ENCODE results near the gene ESYT1. TPM values are rescaled to one million over a fixed set of nuclear protein-coding genes. Genes with fewer than 3 reads are reported as not detected.

Gene ESYT1
- total and polyA plus RNA-seq, 10 of the 15 experiments (the other 5 are each of a cell fraction or from before 2014, with no cell fraction given) = 47.5 to 120 (median 87.1) TPM

DNA sequence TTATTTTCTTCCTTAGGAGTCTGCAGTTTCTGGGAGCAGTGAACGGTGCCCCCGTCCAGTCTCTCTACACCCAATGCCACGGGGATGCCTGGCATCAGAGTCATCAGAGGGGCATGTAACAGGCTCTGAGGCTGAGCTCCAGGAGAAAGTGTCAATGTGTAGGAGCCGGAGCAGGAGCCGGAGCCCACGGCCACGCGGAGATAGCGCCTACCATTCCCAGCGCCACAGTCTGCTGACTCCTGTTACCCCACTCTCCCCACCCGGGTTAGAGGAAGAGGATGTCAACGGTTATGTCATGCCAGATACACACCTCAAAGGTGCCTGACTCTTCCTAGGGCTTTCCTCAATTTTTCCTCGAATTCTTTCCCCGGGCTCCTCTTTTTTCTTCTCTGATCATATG is 27.0 kb upstream of the ESYT1 start:
- ATAC-seq (no peak), DNase-seq (ENCODE audit: low read depth, low spot score) (no peak), FAIRE-seq (no peak)
- no peak overlapping the region for H3K4me2 ChIP-seq (ENCODE audit: control insufficient read depth, insufficient read depth)
- intact Hi-C loops (cut with micrococcal nuclease; ENCODE audit: unreplicated experiment) = loop anchor here (5.0 kb wide), 1 partner anchor 274 kb away; the partner anchor contains the start of gene DNAJC14
- ChIA-PET SMC1A (ENCODE audit: uncharacterized antibody, unreplicated experiment) (no interaction called here), CTCF (interaction anchor here (0.6 to 1.0 kb wide), 2 partner anchors 258 to 445 kb away, joined by 3 read pairs; no protein-coding TSS in a partner anchor), RAD21 (ENCODE audit: unreplicated experiment) (interaction anchor here (0.7 kb wide), 1 partner anchor 303 kb away, joined by 3 read pairs; no protein-coding TSS in a partner anchor), POLR2A (interaction anchor here (0.6 kb wide), 2 partner anchors 16 to 274 kb away, joined by 3 read pairs; partner anchors contain the start of gene RPL41)
- H3K27ac ChIP-seq (ENCODE audit: control insufficient read depth, insufficient read depth) = no peak overlapping the region
- peaks cover under 1% of the 10 kb centered on the region; the same call in 1 of the 2 replicates for H3K4me1 ChIP-seq (ENCODE audit: control insufficient read depth, insufficient read depth, low read length)
- no peak overlapping the region for H2AFZ ChIP-seq (ENCODE audit: control insufficient read depth, low read depth, low read length)
- H3K9me3 ChIP-seq (replicated peaks; ENCODE audit: control insufficient read depth, insufficient read depth, low read length) = no peaks in the 10 kb centered on the region
- H4K20me1 ChIP-seq (ENCODE audit: control insufficient read depth, insufficient read depth) = no peaks in the 10 kb centered on the region
- 78% methylated on average over 14 of the region's 14 CpGs for WGBS (ENCODE audit: insufficient coverage, insufficient replicate concordance, low lambda C conversion rate, missing lambda C conversion rate)
- in situ Hi-C loops (cut with MboI) = loop anchor here (5.0 kb wide), 1 partner anchor 54 kb away; no protein-coding TSS in a partner anchor
- H3K9ac ChIP-seq (ENCODE audit: control insufficient read depth, insufficient read depth, low read length) = no peak overlapping the region
- TF ChIP-seq IKZF2 (IDR thresholded peaks at IDR 0.05) = no peak
- H3K36me3 ChIP-seq (ENCODE audit: control insufficient read depth in 2 of 2, insufficient read depth in 2 of 2, low read length in 1 of 2) = no peaks in the 10 kb centered on the region
- peaks cover 0 to 3% of the 10 kb centered on the region in 2 experiments; a peak in 2 of 4 replicates for H3K27me3 ChIP-seq (replicated peaks in 1 of 2; ENCODE audit: control insufficient read depth in 2 of 2, insufficient read depth in 2 of 2, low read length in 1 of 2)
- H3K79me2 ChIP-seq (ENCODE audit: control insufficient read depth, insufficient read depth, low read length) = peaks cover 20% of the 10 kb centered on the region
- BruUV-seq (replicated peaks) = no TSS peak
- no peak overlapping the region for H3K4me3 ChIP-seq

GRCh38 chr12:56102683-56103065 is 25.4 kb upstream of the ESYT1 start:
- intact Hi-C loops (cut with micrococcal nuclease; ENCODE audit: unreplicated experiment) = loop anchor here (2.0 to 5.0 kb wide), 3 partner anchors 18 to 275 kb away; partner anchors contain the start of gene DNAJC14
- CTCF ChIA-PET = interaction anchor here (0.7 to 4.0 kb wide), 4 partner anchors 12 to 119 kb away, joined by 3 to 15 read pairs (median 4); partner anchors contain the start of genes RNF41 and SUOX
- no peak for TF ChIP-seq SREBF2 (IDR thresholded peaks at IDR 0.05; ENCODE audit: low read length)
- TF ChIP-seq POU2F2 (IDR thresholded peaks at IDR 0.05; ENCODE audit: borderline replicate concordance, low read depth, low read length) = no peak
- TF ChIP-seq KAT2A (conservative IDR thresholded peaks at IDR 0.05; ENCODE audit: control insufficient read depth, low read depth, low read length) = no peak
- TF ChIP-seq CHD4 (IDR thresholded peaks at IDR 0.05) = no peak
- no peak for TF ChIP-seq SRF (IDR thresholded peaks at IDR 0.05; ENCODE audit: low read depth in 2 of 2, low read length in 2 of 2)
- TF ChIP-seq ATF7 (IDR thresholded peaks at IDR 0.05; ENCODE audit: low read depth) = no peak
- no peak for TF ChIP-seq ZNF384 (IDR thresholded peaks at IDR 0.05; ENCODE audit: borderline replicate concordance, low read depth, low read length)
- TF ChIP-seq STAT1 (conservative IDR thresholded peaks at IDR 0.05) = no peak
- no peak for TF ChIP-seq YY1 (IDR thresholded peaks at IDR 0.05; ENCODE audit: low read depth, low read length)
- TF ChIP-seq BHLHE40 (IDR thresholded peaks at IDR 0.05; ENCODE audit: borderline replicate concordance in 1 of 2, low read depth in 2 of 2, low read length in 1 of 2) = no peak
- TF ChIP-seq WRNIP1 (IDR thresholded peaks at IDR 0.05; ENCODE audit: borderline replicate concordance, low read depth, low read length) = no peak
- TF ChIP-seq MYB (IDR thresholded peaks at IDR 0.05; ENCODE audit: borderline replicate concordance, low read depth, low read length) = no peak
- no peak for TF ChIP-seq JUNB (IDR thresholded peaks at IDR 0.05)
- no peak for TF ChIP-seq SIN3A (IDR thresholded peaks at IDR 0.05; ENCODE audit: low read depth, low read length)

More at GRCh38 chr12:56102683-56103065, 25.4 kb upstream of the ESYT1 start:
- 43% methylated on average over 1 of the region's 1 CpG for WGBS (ENCODE audit: insufficient coverage, insufficient replicate concordance, low lambda C conversion rate, missing lambda C conversion rate)
- Histone ChIP-seq H3K27ac (ENCODE audit: control insufficient read depth, insufficient read depth) (no peak overlapping the region), H3K9ac (ENCODE audit: control insufficient read depth, insufficient read depth, low read length) (no peak overlapping the region), H3K9me3 (replicated peaks; ENCODE audit: control insufficient read depth, insufficient read depth, low read length) (no peaks in the 10 kb centered on the region), H3K4me3 (no peak overlapping the region), H2AFZ (ENCODE audit: control insufficient read depth, low read depth, low read length) (no peak overlapping the region), H3K4me2 (ENCODE audit: control insufficient read depth, insufficient read depth) (no peak overlapping the region), H3K4me1 (ENCODE audit: control insufficient read depth, insufficient read depth, low read length) (peaks cover 3% of the 10 kb centered on the region; the same call in 1 of the 2 replicates), H3K79me2 (ENCODE audit: control insufficient read depth, insufficient read depth, low read length) (peaks cover 34% of the 10 kb centered on the region), H4K20me1 (ENCODE audit: control insufficient read depth, insufficient read depth) (no peaks in the 10 kb centered on the region), H3K27me3 (replicated peaks in 1 of 2; ENCODE audit: control insufficient read depth in 2 of 2, insufficient read depth in 2 of 2, low read length in 1 of 2) (no peaks in the 10 kb centered on the region; a peak in 1 of 4 replicates), H3K36me3 (ENCODE audit: control insufficient read depth in 2 of 2, insufficient read depth in 2 of 2, low read length in 1 of 2) (peaks cover 3 to 13% of the 10 kb centered on the region in 2 experiments)
- ChIA-PET SMC1A (ENCODE audit: uncharacterized antibody, unreplicated experiment) (interaction anchor here (1.5 to 2.5 kb wide), 2 partner anchors 87 to 120 kb away, joined by 5 read pairs; partner anchors contain the start of gene SMARCC2), POLR2A (interaction anchor here (0.6 to 6.3 kb wide), 6 partner anchors 10 to 189 kb away, joined by 5 to 95 read pairs (median 6); partner anchors contain the start of genes RPL41 and ZC3H10), RAD21 (ENCODE audit: unreplicated experiment) (interaction anchor here (1.4 to 3.5 kb wide), 3 partner anchors 15 to 364 kb away, joined by 3 to 30 read pairs (median 12); partner anchors contain the start of genes CNPY2, RPL41 and ZC3H10)
- no TSS peak for BruUV-seq (replicated peaks)
- FAIRE-seq = no peak
- in situ Hi-C loops (cut with MboI) = loop anchor here (5.0 kb wide), 1 partner anchor 55 kb away; no protein-coding TSS in a partner anchor
- DNase-seq (ENCODE audit: low read depth, low spot score) = no peak
- no peak for ATAC-seq
